Kidney epithelial cell (primary cell): ENCODE measurements around the gene SCAMP4. TPM values are rescaled to one million over a fixed set of nuclear protein-coding genes. Genes with fewer than 3 reads are reported as not detected.

Source experiments
- DNase-seq: peaks from one replicate; pipeline ENCODE4 v3.0.0-alpha.2; 2010; ENCODE audit warnings: low read depth
- H3K27me3 ChIP-seq: 2 replicates; pipeline ENCODE4 v1.6.0; 2011; ENCODE audit warnings: low read length; ENCODE audit not compliant: control insufficient read depth, insufficient read depth
- H3K36me3 ChIP-seq: 2 replicates; pipeline ENCODE4 v1.5.1; 2011; ENCODE audit warnings: low read length; ENCODE audit not compliant: control insufficient read depth, insufficient read depth
- H3K4me3 ChIP-seq: 2 replicates; pipeline ENCODE4 v1.5.1; 2011; ENCODE audit warnings: low read depth, mild to moderate bottlenecking, control low read depth, low read length
- total RNA-seq: library from RNA; depleted of rRNA; stranded (reverse); fragments of >200 nt; gene quantifications from 2 replicates; pipeline ENCODE4 v1.2.3, GENCODE V29; 2015
- TF ChIP-seq, protein P1 (sequence below): IDR thresholded peaks from 2 replicates; pipeline ENCODE4 v1.5.1; 2011; ENCODE audit warnings: mild to moderate bottlenecking, moderate library complexity, low read length, control low read depth, inconsistent platforms; ENCODE audit not compliant: insufficient read depth, poor library complexity, severe bottlenecking

Gene SCAMP4
- total RNA-seq, 1 donor from 2014 or later = 178 TPM

DNA sequence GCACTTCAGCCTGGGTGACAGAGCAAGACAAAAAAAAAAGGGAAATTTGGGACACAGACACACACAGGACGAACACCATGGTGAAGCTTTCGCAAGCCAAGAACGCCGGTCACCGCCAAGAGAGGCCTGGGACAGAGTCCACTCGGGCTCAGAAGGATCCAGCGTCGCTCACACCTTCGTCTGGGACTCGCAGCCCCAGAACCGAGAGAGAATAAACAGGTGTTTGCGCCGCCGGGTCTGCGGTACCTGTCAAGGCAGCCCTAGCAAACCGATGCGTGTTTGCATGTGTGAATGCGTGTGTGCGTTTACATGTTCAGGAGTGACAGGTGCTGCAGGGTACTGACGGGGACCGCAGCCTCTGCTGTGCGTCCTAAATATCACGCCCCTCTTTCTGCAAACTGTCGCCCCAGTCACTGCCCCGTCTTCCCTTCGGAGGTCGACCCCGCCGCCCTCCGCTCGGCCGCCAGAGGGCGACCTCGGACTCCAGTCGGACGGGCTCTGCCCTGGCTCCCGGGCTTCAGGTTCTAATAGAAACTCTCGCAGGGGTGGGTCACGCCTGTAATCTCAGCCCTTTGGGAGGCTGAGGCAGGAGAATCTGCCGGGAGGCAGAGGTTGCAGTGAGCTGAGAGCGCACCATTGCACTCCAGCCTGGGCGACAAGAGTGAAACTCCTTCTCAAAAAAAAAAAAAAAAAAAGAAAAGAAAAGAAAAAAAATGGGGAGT is 24.0 kb downstream of the SCAMP4 start:
- no peak for DNase-seq
- Histone ChIP-seq H3K36me3 (no peaks in the 10 kb centered on the region), H3K4me3 (no peak overlapping the region), H3K27me3 (no peaks in the 10 kb centered on the region)
- TF ChIP-seq, protein P1, sequence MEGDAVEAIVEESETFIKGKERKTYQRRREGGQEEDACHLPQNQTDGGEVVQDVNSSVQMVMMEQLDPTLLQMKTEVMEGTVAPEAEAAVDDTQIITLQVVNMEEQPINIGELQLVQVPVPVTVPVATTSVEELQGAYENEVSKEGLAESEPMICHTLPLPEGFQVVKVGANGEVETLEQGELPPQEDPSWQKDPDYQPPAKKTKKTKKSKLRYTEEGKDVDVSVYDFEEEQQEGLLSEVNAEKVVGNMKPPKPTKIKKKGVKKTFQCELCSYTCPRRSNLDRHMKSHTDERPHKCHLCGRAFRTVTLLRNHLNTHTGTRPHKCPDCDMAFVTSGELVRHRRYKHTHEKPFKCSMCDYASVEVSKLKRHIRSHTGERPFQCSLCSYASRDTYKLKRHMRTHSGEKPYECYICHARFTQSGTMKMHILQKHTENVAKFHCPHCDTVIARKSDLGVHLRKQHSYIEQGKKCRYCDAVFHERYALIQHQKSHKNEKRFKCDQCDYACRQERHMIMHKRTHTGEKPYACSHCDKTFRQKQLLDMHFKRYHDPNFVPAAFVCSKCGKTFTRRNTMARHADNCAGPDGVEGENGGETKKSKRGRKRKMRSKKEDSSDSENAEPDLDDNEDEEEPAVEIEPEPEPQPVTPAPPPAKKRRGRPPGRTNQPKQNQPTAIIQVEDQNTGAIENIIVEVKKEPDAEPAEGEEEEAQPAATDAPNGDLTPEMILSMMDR = peak; percentile 97

DNA sequence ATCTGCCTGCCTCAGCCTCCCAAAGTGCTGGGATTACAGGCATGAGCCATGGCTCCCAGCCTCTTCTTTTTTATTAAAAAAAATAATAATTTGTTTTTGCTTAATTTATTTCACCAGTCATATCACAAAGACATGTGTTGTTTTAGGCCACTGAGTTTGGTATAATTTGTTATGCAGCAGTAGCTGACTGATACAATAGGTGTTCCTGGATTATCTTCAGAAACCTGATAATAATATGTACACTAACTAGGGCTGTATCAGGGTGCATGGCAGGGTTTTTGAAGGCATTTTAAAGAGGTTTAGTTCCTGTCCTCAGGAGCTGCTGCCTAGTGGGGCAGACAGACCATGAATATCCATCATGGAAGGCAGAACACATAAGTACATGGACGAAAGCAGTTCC is 26.2 kb downstream of the SCAMP4 start:
- DNase-seq = no peak
- H3K27me3 ChIP-seq = no peaks in the 10 kb centered on the region
- no peaks in the 10 kb centered on the region for H3K36me3 ChIP-seq
- no peak overlapping the region for H3K4me3 ChIP-seq
- TF ChIP-seq, protein P1 = no peak

DNA sequence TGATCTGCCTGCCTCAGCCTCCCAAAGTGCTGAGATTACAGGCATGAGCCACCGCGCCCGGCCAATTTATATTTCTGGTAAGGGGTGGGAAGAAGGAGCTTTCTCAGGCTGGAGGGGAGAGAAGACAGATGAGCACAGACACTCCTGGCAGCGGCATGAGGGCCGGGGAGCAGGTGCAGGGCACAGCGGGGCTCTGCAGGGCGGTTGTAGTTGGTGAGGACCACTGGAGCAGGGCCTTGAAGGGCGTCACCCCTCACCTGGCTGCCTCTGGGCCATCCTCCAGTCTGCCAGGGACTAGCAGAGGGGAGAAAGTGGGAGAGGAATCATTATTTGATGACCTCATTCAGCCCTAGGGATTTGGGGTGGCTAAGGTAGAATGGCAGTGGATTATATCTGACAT is 27.2 kb downstream of the SCAMP4 start:
- TF ChIP-seq, protein P1 = no peak
- no peaks in the 10 kb centered on the region for H3K27me3 ChIP-seq
- no peak for DNase-seq
- no peaks in the 10 kb centered on the region for H3K36me3 ChIP-seq
- H3K4me3 ChIP-seq = no peak overlapping the region

DNA sequence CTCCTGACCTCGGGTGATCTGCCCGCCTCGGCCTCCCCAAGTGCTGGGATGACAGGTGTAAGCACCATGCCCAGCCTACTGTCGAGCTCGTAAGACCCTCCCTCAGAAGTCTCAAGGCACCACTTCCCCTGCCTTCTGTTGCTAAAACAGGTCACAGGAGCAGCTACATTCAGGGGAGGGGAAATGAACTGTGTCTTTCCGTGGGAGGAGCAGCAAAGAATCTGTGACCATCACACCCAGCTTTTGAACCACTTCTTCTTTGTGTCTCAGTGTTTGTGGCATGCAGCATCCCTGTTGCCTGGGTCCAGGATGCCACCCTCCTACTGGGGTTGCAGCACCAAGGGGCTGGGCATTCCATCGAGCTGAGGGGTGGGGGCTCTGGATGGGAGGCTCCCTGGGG is 28.0 kb downstream of the SCAMP4 start:
- H3K36me3 ChIP-seq = no peaks in the 10 kb centered on the region
- H3K27me3 ChIP-seq = no peaks in the 10 kb centered on the region
- TF ChIP-seq, protein P1 = no peak
- DNase-seq = no peak
- H3K4me3 ChIP-seq = no peak overlapping the region

DNA sequence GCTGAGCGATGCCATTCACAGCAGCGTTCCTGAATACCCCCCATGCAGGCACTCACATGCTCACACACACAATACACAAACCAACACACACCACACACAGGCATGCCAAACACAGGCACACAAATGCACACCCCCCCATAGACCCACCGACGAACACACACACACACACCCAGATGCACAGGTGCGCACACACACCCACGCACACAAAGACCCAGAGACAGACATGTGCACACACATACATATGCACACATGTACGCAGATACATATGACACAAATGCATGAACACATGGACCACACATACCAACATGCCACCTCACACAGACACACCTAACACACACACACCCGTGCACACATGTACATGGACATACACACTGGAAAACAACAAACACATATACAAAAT is 28.7 kb downstream of the SCAMP4 start:
- TF ChIP-seq, protein P1 = no peak
- Histone ChIP-seq H3K4me3 (no peak overlapping the region), H3K36me3 (no peaks in the 10 kb centered on the region), H3K27me3 (no peaks in the 10 kb centered on the region)
- no peak for DNase-seq
